DMS114 treated with DMSO at 0.1 percent for 48 hours (cell line): ENCODE data around the gene HSD3B2.

Source experiments
- DNase-seq: peaks from one replicate; lab custom pipeline; 2025; ENCODE audit not compliant: unreplicated experiment; lab: John Stamatoyannopoulos, UW

Gene HSD3B2

DNA sequence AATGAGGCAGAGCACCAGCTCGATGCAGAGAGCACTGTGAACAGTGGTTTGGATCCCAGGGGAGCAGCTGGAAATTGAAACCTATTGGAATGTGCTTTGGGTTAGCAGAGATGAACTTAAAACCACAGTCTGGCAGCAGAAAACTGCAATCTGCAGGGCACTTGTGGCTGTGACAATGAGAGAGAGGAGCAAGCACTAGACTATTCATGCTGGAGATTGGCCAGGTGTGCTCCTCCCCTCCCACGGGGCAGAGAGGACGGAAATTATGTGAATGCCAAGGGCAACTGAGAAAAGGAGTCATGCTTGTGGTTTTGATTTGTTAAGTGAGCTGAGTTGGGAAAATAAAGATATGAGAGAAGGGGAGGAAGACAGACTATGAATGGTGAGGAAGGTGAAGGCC, 38.1 kb downstream of the HSD3B2 start:
- no peak for DNase-seq

DNA sequence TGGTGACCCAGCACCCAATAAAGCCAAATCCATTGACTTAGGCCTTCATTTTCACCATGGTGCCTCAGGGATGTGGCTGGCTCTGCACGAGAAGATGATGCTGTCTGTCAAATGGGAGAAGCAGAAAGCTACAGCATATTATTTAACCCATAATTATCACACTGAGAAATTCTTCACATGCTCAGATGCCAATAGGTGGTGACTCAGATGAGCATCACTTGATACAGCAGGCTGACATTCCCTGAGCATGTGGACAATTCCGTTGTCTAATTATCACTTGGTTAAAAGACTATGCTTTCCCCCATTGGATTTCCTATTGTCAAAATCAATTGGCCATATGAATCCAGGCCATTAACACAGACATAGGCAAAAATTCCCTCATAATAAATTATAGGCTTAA, 48.0 kb downstream of the HSD3B2 start:
- no peak for DNase-seq

DNA sequence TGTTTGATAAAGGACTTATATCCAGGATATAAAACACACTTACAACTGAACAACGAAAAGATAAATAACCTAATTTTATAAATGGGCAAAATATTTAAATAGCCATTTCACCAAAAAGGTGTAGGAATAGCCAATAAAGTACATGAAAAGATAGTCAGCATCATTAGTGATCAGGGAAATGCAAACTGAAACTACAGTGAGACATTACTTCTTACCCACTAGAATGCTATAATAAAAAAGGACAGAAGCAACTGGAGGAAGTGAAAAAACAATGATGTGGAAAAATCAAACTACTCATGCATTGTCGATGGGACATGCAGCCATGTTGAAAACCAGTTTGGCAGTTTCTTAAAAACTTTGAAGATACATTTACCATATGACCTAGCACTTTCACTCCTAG, 48.6 kb downstream of the HSD3B2 start:
- DNase-seq = no peak

DNA sequence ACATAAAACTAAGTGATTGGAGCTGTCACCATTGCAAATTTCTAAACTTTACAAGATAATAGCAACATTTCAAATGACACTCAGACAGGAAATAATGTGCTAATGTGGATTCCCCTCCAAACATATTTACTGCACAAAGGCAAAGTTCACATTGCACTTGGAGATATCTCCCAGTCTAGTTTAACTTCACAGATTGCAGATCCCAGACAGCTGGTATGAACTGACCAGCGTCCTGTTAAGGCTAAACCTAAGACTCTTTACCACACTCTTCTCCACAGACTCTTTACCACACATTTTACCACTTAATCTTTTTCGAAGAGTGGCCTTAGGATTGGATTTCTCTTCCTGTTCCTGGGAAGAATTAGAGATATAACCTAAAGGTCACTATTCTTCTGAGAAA, 51.5 kb downstream of the HSD3B2 start:
- no peak for DNase-seq

DNA sequence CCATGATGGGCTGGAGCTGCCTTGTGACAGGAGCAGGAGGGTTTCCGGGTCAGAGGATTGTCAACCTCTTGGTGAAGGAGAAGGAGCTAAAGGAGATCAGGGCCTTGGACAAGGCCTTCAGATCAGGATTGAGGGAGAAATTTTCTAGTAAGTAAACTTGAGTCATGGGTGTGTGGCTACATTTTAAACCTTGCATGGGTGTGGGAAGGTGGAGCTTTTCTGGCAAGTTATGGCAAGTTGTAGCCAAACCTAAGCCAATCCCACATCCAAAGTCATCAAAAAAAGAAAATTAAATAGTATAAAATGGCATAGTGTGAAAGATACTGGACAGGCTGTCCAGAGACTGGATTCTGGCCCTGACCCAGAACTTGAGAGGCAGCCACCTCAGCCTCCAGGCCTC, 52.3 kb downstream of the HSD3B2 start:
- DNase-seq = no peak

DNA sequence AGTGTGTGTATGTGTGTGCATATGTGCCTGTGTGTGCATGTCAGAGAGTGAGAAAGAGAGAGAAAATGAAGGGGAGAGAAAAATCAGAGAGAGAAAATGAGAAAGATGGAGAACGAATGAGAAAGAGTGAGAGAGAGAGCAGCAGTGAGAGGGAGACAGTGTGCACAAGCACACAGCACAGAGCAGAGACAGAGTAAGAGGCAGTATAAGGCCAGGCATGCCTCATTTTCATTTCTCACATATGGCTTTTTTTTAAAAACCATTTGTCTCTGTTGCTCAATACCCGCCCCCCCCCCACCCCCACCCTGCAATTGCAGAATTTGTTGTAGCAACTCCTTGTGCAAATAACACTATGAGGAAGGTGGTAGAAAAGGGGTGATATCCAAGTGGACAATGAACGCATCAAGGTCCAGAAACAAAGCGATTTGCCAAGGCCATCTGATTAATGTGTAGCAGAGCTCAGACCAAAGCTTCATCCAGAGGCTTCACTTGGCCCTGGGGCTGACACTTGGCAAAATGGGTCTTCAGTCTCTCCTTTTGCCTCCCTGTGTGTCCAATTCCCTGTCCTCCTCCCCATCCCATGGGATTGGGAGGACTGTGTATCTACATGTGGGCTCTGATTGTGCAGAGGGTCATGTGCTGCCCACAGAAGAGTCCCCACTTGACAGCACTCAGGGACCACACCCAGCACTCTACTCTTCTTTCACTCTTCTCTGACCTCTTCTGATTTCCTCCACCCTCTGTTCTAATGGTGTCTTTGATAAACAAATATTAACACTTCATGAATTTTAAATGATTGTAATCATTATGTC, 53.1 kb downstream of the HSD3B2 start:
- no peak for DNase-seq

DNA sequence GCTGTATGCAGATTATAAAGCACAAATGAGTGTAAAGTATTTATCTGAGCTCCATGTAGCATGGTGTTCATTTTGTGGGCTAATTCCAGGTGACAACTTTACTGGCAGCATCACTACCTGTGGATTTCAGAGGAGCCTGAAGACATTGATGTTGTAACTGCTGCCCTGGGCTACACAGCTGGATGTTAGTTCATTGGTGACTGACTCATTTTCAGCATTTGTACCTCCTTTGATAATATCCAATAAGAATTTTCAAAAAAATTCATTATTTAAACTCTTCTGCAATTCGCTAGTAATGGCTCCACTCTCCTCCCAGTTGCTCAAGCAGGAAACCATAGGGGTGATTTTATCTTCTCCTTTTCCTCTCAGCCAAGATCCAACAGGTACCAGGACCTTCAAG, 54.8 kb downstream of the HSD3B2 start:
- DNase-seq = no peak

DNA sequence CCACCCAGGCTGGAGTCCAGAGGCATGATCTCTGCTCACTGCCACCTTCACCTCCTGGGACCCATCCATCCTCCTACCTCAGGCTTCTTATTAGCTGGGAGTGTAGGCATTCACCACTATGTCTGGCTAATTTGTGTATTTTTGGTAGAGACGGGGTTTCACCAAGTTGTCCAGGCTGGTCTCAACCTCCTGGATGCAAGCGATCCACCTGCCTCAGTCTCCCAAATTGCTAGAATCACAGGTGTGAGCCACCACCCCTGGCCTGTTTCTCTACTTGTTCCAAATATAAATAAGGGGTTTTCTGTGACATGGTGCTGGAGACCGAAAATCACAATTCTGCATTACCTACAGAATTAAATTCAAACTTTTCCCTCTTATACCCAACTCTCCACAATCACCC, 55.4 kb downstream of the HSD3B2 start:
- DNase-seq = no peak

DNA sequence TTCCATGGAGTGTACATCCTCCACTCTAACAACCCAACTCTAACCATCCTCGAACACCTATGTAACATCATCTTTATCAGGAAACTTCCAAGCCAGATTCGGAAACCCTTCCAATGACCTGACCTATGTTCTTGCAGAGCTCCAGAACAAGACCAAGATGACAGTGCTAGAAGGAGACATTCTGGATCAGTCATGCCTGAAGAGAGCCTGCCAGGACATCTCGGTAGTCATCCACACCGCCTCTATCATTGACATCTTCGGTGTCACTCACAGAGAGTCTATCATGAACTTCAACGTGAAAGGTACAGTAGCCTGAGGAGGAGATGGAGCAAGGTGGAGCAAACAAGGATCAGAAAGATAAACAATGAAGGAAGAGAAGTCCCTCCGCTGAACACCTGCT, 56.0 kb downstream of the HSD3B2 start:
- DNase-seq = no peak

DNA sequence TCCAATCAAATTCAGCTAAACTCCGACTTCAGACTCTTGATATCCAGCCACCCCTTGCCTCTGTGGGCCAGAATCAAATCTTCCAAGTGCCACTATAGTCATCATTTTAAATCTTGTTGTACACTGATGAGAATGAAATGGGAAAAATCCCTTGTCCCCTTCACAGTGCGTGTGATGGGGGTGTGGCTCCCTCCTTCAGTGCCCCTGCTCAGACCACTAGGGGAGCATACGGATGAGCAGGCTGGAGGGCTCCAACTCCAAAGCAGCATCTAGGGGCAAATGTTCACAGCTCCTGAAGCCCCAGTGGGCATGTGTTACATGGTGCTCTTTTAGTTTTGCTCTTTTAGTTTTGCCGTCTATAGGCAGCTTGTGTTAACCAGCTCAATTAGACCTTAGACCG, 56.6 kb downstream of the HSD3B2 start:
- DNase-seq = no peak

DNA sequence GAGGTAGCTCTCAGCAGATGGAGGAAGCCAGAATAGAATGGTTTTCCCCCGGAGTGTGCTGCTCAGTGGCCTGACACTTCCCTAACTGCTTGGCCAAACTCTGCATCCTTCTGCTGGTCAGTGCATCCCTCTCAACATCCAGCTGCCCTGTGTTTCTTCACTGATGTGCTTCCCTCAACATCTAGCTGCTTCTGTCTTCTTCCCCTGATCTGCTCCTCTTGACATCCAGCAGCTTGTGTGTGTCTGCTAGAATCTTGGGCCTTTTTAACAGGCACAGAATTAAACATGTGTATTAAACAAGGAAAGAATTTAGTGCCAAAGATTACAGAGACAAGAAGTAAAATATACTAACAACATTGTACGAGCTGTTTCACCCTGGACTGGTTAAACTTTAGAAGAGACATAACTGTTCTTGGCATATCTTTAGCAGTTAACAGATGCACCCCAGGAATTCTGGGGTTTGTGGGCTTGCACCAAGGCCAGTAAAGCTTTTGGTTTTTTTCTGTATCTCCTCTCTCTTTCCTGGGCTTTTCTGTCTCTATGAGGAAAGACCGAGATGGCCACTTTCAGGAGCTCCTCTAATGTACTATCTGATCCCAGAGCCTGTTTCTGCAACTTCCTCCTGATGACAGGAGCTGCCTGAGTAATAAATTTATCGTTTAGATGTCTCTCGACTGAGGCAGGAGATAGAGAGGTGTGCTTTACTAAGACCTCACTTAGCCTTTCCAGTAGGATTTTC, 57.3 kb downstream of the HSD3B2 start:
- DNase-seq = no peak
